GM23338 (cell line): ENCODE results near the gene UIMC1. TPM values are rescaled to one million over a fixed set of nuclear protein-coding genes. Genes with fewer than 3 reads are reported as not detected.
"Not testable (repeated sequence)": the region's sequence is repeated elsewhere in the genome, so short reads cannot be mapped to it uniquely, and the experiment has no call there.

Experiments
- ATAC-seq: fragments of 200-7000 bp; cut with Tn5 transposase; 3 replicates; pipeline ENCODE4 v1.9.1; 2020
- DNase-seq: peaks from one replicate; pipeline ENCODE4 v3.0.0-alpha.2; 2015; ENCODE audit warnings: low spot score
- H2AFZ ChIP-seq: fragments of 200-600 bp; sonication (generic); 2 replicates; pipeline ENCODE4 v1.8.0; 2016; ENCODE audit warnings: antibody characterized with exemption, mild to moderate bottlenecking, moderate library complexity
- H3F3A ChIP-seq: fragments of 200-600 bp; sonication (generic); replicated peaks from 2 replicates; pipeline ENCODE4 v1.8.0; 2017; ENCODE audit warnings: antibody characterized with exemption, mixed run types, low read depth
- H3K27ac ChIP-seq: fragments of 200-600 bp; sonication (generic); 2 replicates; pipeline ENCODE4 v1.6.1; 2016; ENCODE audit warnings: low read depth
- H3K27me3 ChIP-seq: fragments of 200-600 bp; sonication (generic); 2 replicates; pipeline ENCODE4 v1.8.0; 2016; ENCODE audit warnings: mild to moderate bottlenecking, mixed run types, moderate library complexity; ENCODE audit not compliant: insufficient read depth
- H3K36me3 ChIP-seq: fragments of 200-600 bp; sonication (generic); 2 replicates; pipeline ENCODE4 v1.8.0; 2016; ENCODE audit warnings: mild to moderate bottlenecking; ENCODE audit not compliant: insufficient read depth
- H3K4me1 ChIP-seq: fragments of 200-600 bp; sonication (generic); 2 replicates; pipeline ENCODE4 v1.8.0; 2016; ENCODE audit warnings: mild to moderate bottlenecking, moderate library complexity; ENCODE audit not compliant: insufficient read depth
- H3K4me2 ChIP-seq: fragments of 200-600 bp; sonication (generic); 2 replicates; pipeline ENCODE4 v1.7.1; 2017; ENCODE audit warnings: mixed run types
- H3K4me3 ChIP-seq: fragments of 200-600 bp; sonication (generic); 2 replicates; pipeline ENCODE4 v1.6.1; 2016; ENCODE audit warnings: mixed run types
- H3K79me2 ChIP-seq: fragments of 200-600 bp; sonication (generic); replicated peaks from 2 replicates; pipeline ENCODE4 v1.8.0; 2017; ENCODE audit warnings: mild to moderate bottlenecking; ENCODE audit not compliant: insufficient read depth
- H3K9me2 ChIP-seq: fragments of 200-600 bp; sonication (generic); 2 replicates; pipeline ENCODE4 v1.8.0; 2017; ENCODE audit not compliant: insufficient read depth
- H4K20me1 ChIP-seq: fragments of 200-600 bp; sonication (generic); replicated peaks from 2 replicates; pipeline ENCODE4 v1.8.0; 2017; ENCODE audit warnings: mild to moderate bottlenecking; ENCODE audit not compliant: insufficient read depth
- H3K27ac Mint-ChIP-seq: 2 replicates; pipeline ENCODE4 v1.8.0; 2020; ENCODE audit warnings: inconsistent platforms, mild to moderate bottlenecking, moderate library complexity, mixed read lengths
- H3K27me3 Mint-ChIP-seq: 3 replicates; pipeline ENCODE4 v1.8.0; 2022; ENCODE audit warnings: low read depth, mild to moderate bottlenecking, moderate library complexity, mixed read lengths, inconsistent platforms; ENCODE audit not compliant: insufficient read depth, poor library complexity
- H3K36me3 Mint-ChIP-seq: 3 replicates; pipeline ENCODE4 v1.8.0; 2021; ENCODE audit warnings: low read depth, mild to moderate bottlenecking, inconsistent platforms, moderate library complexity, mixed read lengths
- H3K4me1 Mint-ChIP-seq: 3 replicates; pipeline ENCODE4 v1.8.0; 2020; ENCODE audit warnings: mild to moderate bottlenecking, inconsistent platforms, mixed read lengths
- H3K4me3 Mint-ChIP-seq: 3 replicates; pipeline ENCODE4 v1.8.0; 2021; ENCODE audit warnings: moderate library complexity, mild to moderate bottlenecking, inconsistent platforms, mixed read lengths
- H3K9me3 Mint-ChIP-seq: 3 replicates; pipeline ENCODE4 v1.8.0; 2020; ENCODE audit warnings: moderate library complexity, mild to moderate bottlenecking, inconsistent platforms, mixed read lengths
- CREB1 ChIP-seq: fragments of 250-450 bp; sonication (Bioruptor Pico); IDR thresholded peaks from 2 replicates; pipeline ENCODE4 v1.5.0; 2020; ENCODE audit warnings: low read depth, mild to moderate bottlenecking, moderate library complexity
- EZH2 ChIP-seq: fragments of 200-600 bp; sonication (generic); IDR thresholded peaks from one replicate; pipeline ENCODE4 v1.8.0; 2017; ENCODE audit warnings: antibody characterized with exemption, mild to moderate bottlenecking, low read depth; ENCODE audit not compliant: unreplicated experiment
- EZH2phosphoT487 ChIP-seq: fragments of 200-600 bp; sonication (generic); IDR thresholded peaks from one replicate; pipeline ENCODE4 v1.8.1; 2018; ENCODE audit warnings: antibody characterized with exemption; ENCODE audit not compliant: unreplicated experiment
- JUNB ChIP-seq: IDR thresholded peaks from one replicate; pipeline ENCODE4 v1.6.1; 2016; ENCODE audit warnings: antibody characterized with exemption; ENCODE audit not compliant: unreplicated experiment
- NANOG ChIP-seq: IDR thresholded peaks from 2 replicates; pipeline ENCODE4 v1.6.1; 2016; ENCODE audit warnings: antibody characterized with exemption, borderline replicate concordance
- POLR2AphosphoS5 ChIP-seq: IDR thresholded peaks from 2 replicates; pipeline ENCODE4 v1.6.1; 2016; ENCODE audit warnings: antibody characterized with exemption, low read depth
- STAT1 ChIP-seq: IDR thresholded peaks from one replicate; pipeline ENCODE4 v1.6.1; 2016; ENCODE audit warnings: antibody characterized with exemption; ENCODE audit not compliant: unreplicated experiment
- ZNF114 ChIP-seq: fragments of 250-450 bp; sonication (Bioruptor Pico); IDR thresholded peaks from 2 replicates; pipeline ENCODE4 v1.5.0; 2020; ENCODE audit warnings: mild to moderate bottlenecking, moderate library complexity
- ZNF331 ChIP-seq: fragments of 250-450 bp; sonication (Bioruptor Pico); IDR thresholded peaks from 2 replicates; pipeline ENCODE4 v1.5.0; 2020; ENCODE audit warnings: low read depth, mild to moderate bottlenecking, moderate library complexity
- polyA plus RNA-seq: library from polyadenylated mRNA; unstranded; fragments of >200 nt; fragmentation: Nextera tagmentation; extraction: Ambion mirVana; gene quantifications from 2 replicates; pipeline ENCODE4 v1.2.1, GENCODE V29; 2016
- total RNA-seq: library from RNA; depleted of rRNA; stranded (reverse); fragments of >200 nt; shearing (Covaris generic); gene quantifications from 2 replicates; pipeline ENCODE4 v1.2.3, GENCODE V29; 2014
- TF ChIP-seq, protein P1 (sequence below): IDR thresholded peaks from 2 replicates; pipeline ENCODE4 v1.6.1; 2016; ENCODE audit warnings: antibody characterized with exemption
- TF ChIP-seq, protein P2 (sequence below): IDR thresholded peaks from one replicate; pipeline ENCODE4 v1.6.1; 2018; ENCODE audit warnings: antibody characterized with exemption; ENCODE audit not compliant: unreplicated experiment
- TF ChIP-seq, protein P3 (sequence below), 2 experiments: fragments of 200-600 bp in 1 of 2; sonication (generic) in 1 of 2; conservative IDR thresholded peaks; 2 replicates each; pipeline versions ENCODE4 v1.5.1 to v1.6.1; 2016 to 2017; ENCODE audit warnings: antibody characterized with exemption in 2 of 2, low read depth in 2 of 2, mild to moderate bottlenecking in 2 of 2, moderate library complexity in 1 of 2

Gene UIMC1
- total and polyA plus RNA-seq, 2 experiments from 2014 or later: 36.4 to 40.1 TPM

DNA sequence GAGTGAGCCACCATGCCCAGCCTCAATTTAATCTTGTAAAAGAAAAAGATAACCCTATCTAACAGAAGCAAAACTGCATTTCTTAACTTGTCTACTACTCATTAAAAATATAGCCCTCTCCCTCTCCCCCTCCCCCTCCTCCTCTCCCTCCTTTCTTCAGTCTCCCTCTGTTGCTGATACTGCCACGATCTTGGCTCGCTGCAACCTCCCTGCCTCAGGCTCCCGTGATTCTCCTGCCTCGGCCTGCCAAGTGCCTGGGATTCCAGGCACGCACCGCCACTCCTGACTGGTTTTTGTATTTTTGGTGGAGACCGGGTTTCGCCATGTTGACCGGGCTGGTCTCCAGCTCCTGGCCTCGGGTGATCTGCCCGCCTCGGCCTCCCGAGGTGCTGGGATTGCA is 23.5 kb downstream of the UIMC1 start:
- peaks cover 49% of the 10 kb centered on the region for H3K79me2 ChIP-seq
- peaks cover 34% of the 10 kb centered on the region for H3K36me3 ChIP-seq
- not testable (repeated sequence) for H3K4me3 ChIP-seq, H3K4me1 Mint-ChIP-seq, H3K27me3 Mint-ChIP-seq, H3K27me3 ChIP-seq, H3K4me3 Mint-ChIP-seq, H3K9me2 ChIP-seq, H3K4me2 ChIP-seq, H4K20me1 ChIP-seq, H3K4me1 ChIP-seq, ATAC-seq, H3K27ac ChIP-seq, H2AFZ ChIP-seq, H3F3A ChIP-seq, DNase-seq, H3K27ac Mint-ChIP-seq
- peaks cover 34% of the 10 kb centered on the region for H3K9me3 Mint-ChIP-seq
- H3K36me3 Mint-ChIP-seq: peaks cover 81% of the 10 kb centered on the region

DNA sequence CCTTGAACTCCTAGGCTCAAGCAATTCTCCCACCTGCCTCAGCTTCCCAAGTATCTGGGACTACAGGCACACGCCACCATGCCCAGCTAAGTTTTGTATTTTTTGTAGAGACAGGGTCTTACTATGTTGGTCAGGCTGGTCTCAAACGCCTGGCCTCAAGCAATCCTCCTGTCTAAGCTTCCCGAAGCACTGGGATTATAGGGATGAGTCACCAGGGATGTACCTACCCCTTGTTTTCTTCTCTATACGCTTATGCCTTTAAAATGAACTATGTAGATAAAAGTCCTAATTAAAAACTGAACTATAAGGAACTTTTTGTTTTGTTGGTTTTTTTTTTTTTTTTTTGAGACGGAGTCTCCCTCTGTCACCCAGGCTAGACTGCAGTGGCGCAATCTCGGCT is 25.8 kb downstream of the UIMC1 start:
- no peaks in the 10 kb centered on the region for H3K9me2 ChIP-seq
- ATAC-seq: no peak
- no peak overlapping the region for H3K4me3 ChIP-seq
- Mint-ChIP-seq H3K4me1 (no peaks in the 10 kb centered on the region), H3K4me3 (no peak overlapping the region), H3K27ac (no peak overlapping the region), H3K27me3 (peaks cover 1% of the 10 kb centered on the region), H3K9me3 (peaks cover 31% of the 10 kb centered on the region), H3K36me3 (peaks cover 65% of the 10 kb centered on the region)
- TF ChIP-seq EZH2phosphoT487 (no peak), ZNF331 (no peak), POLR2AphosphoS5 (no peak), JUNB (no peak), EZH2 (no peak), STAT1 (no peak), CREB1 (CRISPR knock-in tag) (no peak)
- TF ChIP-seq, protein P1, sequence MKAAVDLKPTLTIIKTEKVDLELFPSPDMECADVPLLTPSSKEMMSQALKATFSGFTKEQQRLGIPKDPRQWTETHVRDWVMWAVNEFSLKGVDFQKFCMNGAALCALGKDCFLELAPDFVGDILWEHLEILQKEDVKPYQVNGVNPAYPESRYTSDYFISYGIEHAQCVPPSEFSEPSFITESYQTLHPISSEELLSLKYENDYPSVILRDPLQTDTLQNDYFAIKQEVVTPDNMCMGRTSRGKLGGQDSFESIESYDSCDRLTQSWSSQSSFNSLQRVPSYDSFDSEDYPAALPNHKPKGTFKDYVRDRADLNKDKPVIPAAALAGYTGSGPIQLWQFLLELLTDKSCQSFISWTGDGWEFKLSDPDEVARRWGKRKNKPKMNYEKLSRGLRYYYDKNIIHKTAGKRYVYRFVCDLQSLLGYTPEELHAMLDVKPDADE: no peak
- DNase-seq: no peak
- H3F3A ChIP-seq: no peaks in the 10 kb centered on the region
- no peaks in the 10 kb centered on the region for H3K4me1 ChIP-seq
- no peak overlapping the region for H2AFZ ChIP-seq
- H3K36me3 ChIP-seq: peaks cover 34% of the 10 kb centered on the region
- peaks cover 39% of the 10 kb centered on the region for H3K79me2 ChIP-seq
- no peak overlapping the region for H3K27ac ChIP-seq
- H4K20me1 ChIP-seq: peaks cover 6% of the 10 kb centered on the region; the same call in 1 of the 2 replicates
- no peak overlapping the region for H3K4me2 ChIP-seq
- no peaks in the 10 kb centered on the region for H3K27me3 ChIP-seq

DNA sequence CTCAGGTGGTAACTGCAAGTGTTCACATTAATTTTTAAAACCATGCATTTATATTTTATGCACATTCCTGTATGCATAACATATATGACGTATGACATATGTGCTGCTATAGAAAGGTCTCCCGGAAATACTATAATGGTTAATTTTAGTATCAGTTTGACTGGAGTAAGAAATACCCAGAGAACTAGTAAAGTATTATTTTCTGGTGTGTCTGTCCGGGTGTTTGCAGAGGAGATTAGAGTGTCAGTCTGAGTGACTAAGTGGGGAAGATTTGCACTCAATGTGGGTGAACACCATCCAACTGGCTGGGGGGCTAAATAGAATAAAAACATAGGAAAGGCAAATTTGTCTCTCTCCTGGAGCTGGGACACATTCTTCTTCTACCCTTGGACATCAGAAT is 26.9 kb downstream of the UIMC1 start:
- Histone ChIP-seq H3K9me2 (no peaks in the 10 kb centered on the region), H3K79me2 (peaks cover 35% of the 10 kb centered on the region), H3K27me3 (no peaks in the 10 kb centered on the region), H3K4me1 (no peaks in the 10 kb centered on the region), H2AFZ (no peak overlapping the region), H3K4me2 (no peak overlapping the region), H3K27ac (no peak overlapping the region), H3K4me3 (no peak overlapping the region), H3K36me3 (peaks cover 25% of the 10 kb centered on the region), H4K20me1 (peaks cover 10% of the 10 kb centered on the region), H3F3A (no peaks in the 10 kb centered on the region)
- no peak overlapping the region for H3K4me3 Mint-ChIP-seq
- H3K27ac Mint-ChIP-seq: no peak overlapping the region
- H3K36me3 Mint-ChIP-seq: peaks cover 60% of the 10 kb centered on the region
- H3K9me3 Mint-ChIP-seq: peaks cover 21% of the 10 kb centered on the region; the same call in 2 of the 3 replicates
- no peak for DNase-seq
- no peak for ATAC-seq
- H3K27me3 Mint-ChIP-seq: peaks cover 1% of the 10 kb centered on the region
- no peaks in the 10 kb centered on the region for H3K4me1 Mint-ChIP-seq
- TF ChIP-seq NANOG (no peak), CREB1 (CRISPR knock-in tag) (no peak), EZH2 (no peak), ZNF114 (no peak), STAT1 (no peak), POLR2AphosphoS5 (no peak), ZNF331 (no peak), JUNB (no peak), EZH2phosphoT487 (no peak)
- TF ChIP-seq, protein P2, sequence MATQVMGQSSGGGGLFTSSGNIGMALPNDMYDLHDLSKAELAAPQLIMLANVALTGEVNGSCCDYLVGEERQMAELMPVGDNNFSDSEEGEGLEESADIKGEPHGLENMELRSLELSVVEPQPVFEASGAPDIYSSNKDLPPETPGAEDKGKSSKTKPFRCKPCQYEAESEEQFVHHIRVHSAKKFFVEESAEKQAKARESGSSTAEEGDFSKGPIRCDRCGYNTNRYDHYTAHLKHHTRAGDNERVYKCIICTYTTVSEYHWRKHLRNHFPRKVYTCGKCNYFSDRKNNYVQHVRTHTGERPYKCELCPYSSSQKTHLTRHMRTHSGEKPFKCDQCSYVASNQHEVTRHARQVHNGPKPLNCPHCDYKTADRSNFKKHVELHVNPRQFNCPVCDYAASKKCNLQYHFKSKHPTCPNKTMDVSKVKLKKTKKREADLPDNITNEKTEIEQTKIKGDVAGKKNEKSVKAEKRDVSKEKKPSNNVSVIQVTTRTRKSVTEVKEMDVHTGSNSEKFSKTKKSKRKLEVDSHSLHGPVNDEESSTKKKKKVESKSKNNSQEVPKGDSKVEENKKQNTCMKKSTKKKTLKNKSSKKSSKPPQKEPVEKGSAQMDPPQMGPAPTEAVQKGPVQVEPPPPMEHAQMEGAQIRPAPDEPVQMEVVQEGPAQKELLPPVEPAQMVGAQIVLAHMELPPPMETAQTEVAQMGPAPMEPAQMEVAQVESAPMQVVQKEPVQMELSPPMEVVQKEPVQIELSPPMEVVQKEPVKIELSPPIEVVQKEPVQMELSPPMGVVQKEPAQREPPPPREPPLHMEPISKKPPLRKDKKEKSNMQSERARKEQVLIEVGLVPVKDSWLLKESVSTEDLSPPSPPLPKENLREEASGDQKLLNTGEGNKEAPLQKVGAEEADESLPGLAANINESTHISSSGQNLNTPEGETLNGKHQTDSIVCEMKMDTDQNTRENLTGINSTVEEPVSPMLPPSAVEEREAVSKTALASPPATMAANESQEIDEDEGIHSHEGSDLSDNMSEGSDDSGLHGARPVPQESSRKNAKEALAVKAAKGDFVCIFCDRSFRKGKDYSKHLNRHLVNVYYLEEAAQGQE: no peak
- TF ChIP-seq, protein P1: no peak
- TF ChIP-seq, protein P3, sequence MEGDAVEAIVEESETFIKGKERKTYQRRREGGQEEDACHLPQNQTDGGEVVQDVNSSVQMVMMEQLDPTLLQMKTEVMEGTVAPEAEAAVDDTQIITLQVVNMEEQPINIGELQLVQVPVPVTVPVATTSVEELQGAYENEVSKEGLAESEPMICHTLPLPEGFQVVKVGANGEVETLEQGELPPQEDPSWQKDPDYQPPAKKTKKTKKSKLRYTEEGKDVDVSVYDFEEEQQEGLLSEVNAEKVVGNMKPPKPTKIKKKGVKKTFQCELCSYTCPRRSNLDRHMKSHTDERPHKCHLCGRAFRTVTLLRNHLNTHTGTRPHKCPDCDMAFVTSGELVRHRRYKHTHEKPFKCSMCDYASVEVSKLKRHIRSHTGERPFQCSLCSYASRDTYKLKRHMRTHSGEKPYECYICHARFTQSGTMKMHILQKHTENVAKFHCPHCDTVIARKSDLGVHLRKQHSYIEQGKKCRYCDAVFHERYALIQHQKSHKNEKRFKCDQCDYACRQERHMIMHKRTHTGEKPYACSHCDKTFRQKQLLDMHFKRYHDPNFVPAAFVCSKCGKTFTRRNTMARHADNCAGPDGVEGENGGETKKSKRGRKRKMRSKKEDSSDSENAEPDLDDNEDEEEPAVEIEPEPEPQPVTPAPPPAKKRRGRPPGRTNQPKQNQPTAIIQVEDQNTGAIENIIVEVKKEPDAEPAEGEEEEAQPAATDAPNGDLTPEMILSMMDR (conservative IDR thresholded peaks at IDR 0.05; ENCODE audit: low read depth in 2 of 2): no peak
